Vagina (tissue), 2 donors: ENCODE results near the gene RBM17.

Source experiments
- POLR2AphosphoS5 ChIP-seq, 2 donors: sonication (generic); formaldehyde crosslinking; IDR thresholded peaks; one replicate each; pipeline ENCODE4 v1.9.0; 2017; ENCODE audit warnings: antibody characterized with exemption in 2 of 2, mild to moderate bottlenecking in 2 of 2, low read depth in 1 of 2; ENCODE audit not compliant: insufficient read depth in 1 of 2
- TF ChIP-seq, protein P1 (sequence below), 3 experiments: fragments of 450-650 bp in 2 of 3; fragments of 200-600 bp in 1 of 3; sonication (generic) in 1 of 3; IDR thresholded peaks; one replicate each; pipeline ENCODE4 v1.5.1; 2017 to 2019; ENCODE audit warnings: antibody characterized with exemption in 3 of 3, mild to moderate bottlenecking in 2 of 3, moderate library complexity in 2 of 3

GRCh38 chr10:6071181-6072175 is 17.4 kb upstream of the RBM17 start:
- TF ChIP-seq, protein P1, sequence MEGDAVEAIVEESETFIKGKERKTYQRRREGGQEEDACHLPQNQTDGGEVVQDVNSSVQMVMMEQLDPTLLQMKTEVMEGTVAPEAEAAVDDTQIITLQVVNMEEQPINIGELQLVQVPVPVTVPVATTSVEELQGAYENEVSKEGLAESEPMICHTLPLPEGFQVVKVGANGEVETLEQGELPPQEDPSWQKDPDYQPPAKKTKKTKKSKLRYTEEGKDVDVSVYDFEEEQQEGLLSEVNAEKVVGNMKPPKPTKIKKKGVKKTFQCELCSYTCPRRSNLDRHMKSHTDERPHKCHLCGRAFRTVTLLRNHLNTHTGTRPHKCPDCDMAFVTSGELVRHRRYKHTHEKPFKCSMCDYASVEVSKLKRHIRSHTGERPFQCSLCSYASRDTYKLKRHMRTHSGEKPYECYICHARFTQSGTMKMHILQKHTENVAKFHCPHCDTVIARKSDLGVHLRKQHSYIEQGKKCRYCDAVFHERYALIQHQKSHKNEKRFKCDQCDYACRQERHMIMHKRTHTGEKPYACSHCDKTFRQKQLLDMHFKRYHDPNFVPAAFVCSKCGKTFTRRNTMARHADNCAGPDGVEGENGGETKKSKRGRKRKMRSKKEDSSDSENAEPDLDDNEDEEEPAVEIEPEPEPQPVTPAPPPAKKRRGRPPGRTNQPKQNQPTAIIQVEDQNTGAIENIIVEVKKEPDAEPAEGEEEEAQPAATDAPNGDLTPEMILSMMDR (IDR thresholded peaks at IDR 0.05), result no peak
- no peak for TF ChIP-seq POLR2AphosphoS5 (IDR thresholded peaks at IDR 0.05; ENCODE audit: insufficient read depth in 1 of 2, low read depth in 1 of 2)
